ENCODE data around the gene COL18A1.
"Not testable (repeated sequence)": the region's sequence is repeated elsewhere in the genome, so short reads cannot be mapped to it uniquely, and the experiment has no call there.

Gene COL18A1

DNA sequence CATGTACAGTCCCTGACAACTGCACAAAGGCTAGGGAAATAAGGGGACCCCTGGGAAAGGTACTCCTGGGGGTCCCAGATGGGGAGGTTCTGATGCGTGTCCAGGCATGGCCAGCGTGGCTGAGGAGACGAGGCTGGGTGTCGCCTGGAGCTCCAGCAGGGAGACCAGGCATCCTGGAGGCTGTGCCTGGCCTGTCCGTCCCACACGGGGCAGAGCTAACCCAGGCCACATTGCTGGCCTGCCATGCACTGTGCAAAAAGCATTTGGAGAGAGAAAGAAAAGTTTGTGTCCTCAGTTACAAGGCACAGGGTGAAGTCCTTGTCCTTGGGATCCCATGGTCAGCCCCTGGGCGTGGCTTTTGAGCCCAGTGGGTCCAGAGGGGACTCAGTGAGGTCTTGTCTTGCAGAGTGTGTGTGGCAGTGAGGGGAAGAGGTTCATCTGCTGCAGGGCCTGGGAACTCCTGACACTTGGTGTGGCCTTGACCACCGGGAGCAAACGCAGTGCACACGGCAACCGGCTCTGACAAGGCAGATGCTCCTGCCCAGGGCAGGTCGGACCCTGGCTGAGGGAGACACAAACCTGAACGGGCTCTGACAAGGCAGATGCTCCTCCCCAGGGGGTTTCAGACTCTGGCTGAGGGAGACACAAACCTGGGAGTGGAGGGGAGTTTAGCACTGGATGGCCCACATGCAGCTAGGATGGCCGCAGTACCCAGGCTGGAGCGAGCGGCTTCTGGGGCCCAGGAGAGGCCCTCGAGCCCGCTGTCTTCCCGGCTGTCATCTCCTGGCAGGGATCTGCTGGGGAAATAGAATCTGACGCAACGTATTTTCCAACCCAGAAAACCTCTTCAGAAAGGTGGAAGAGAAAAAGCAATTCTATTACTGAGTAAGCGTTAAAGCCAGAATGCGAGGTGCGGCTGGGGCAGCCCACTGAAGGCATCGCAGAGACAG is 37.3 kb upstream of the COL18A1 start:
- DNase-seq, result no peak

DNA sequence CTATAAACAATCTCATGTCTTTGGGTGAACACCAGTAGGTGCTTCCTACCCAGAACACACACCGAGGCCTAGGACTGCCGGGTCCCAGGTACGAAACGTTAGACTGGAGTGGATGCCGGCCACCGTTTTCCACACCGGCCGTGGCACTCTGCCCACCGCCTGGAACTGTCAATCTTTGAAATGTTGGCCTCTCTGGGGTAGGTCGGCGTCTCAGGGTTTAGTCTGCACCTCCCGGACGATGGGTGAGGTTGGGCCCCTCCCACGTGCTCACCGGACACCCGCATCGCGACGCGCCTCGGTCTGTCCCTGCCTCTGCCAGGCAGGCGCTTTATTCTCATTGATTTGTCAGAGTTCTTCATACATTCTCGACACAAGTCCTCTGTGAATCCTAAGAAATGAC is 35.9 kb upstream of the COL18A1 start:
- not testable (repeated sequence) for DNase-seq

DNA sequence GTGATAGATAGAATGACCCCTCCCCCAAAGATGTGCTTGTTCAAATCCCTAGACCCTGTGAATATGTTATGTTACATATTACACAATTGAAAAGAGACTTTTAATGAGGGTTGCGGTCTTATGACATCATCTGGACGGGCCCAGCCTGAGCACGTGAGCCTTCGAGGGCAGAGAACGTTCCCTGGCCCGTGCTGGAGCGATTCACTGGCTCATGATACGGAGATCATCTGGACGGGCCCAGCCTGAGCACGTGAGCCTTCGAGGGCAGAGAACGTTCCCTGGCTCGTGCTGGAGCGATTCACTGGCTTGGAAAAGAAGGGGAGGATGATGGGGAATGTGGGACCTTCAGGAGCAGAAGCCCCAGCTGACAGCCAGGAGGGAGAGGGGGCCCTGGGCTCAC is 34.4 kb upstream of the COL18A1 start:
- no peak for DNase-seq

DNA sequence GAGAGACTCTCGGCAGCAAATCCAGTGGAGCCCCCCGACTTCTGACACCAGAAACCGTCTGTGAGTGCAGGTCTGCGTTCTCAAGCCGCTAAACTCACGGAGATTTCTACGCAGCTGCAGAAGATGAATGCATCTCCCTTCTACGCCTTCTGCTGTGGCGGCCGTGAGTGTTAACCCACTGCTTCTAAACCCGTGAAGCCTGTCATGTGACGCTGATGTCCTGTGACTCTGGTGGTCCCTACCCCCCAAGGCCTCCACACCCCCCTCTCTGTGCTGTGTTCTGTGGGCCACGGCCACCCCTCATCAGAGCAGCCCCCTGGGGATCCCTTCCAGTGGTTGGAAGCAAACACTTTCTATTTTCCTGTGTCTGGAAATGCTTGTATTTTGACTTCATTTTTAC is 33.9 kb upstream of the COL18A1 start:
- no peak for DNase-seq

DNA sequence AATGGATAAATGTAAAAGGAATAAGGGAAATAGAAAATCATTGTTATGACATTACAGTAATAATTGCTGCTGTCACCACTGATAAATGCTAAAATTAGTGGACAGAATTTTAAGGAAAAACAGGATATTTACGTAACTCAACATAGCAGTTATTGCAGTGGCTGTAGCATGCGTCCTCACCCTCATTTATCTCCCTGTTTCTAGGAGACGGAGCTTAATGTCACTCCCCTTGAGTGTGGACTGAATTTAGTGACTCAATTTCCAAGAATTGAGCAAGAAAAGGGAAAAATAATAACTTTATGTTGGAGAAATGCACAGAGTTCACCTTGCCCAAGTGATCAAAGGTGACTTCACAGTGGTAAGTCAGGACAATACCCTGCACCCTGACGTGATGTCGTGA is 33.3 kb upstream of the COL18A1 start:
- DNase-seq, result no peak

DNA sequence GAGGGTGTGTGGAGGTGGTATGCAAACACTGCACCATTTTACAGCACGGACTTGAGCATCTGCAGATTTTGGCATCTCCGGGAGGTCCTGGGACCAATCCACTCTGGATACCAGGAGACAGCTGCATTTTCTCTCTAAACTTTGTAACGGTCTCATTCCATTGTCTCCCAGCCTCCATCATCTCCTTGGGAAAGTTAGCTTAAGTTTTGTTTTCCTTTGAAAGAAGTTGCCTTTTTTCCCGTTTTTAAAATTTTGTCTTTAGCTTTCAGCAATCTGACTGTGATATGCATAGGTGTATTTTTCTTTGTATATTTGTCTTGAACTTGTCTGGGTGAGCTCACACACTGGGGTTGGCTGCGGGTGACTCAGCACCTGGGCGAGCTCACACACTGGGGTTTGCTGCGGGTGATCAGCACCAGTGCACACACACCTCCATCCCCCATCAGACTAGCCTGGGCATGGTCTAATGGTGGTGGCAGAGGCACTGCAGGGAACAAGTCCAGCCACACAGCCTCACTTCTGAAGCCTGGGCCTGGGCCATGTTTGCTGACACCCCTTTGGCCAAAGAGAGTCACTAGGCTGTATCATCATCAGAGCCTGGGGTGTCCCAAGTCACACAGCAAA is 32.1 kb upstream of the COL18A1 start:
- DNase-seq, result no peak

DNA sequence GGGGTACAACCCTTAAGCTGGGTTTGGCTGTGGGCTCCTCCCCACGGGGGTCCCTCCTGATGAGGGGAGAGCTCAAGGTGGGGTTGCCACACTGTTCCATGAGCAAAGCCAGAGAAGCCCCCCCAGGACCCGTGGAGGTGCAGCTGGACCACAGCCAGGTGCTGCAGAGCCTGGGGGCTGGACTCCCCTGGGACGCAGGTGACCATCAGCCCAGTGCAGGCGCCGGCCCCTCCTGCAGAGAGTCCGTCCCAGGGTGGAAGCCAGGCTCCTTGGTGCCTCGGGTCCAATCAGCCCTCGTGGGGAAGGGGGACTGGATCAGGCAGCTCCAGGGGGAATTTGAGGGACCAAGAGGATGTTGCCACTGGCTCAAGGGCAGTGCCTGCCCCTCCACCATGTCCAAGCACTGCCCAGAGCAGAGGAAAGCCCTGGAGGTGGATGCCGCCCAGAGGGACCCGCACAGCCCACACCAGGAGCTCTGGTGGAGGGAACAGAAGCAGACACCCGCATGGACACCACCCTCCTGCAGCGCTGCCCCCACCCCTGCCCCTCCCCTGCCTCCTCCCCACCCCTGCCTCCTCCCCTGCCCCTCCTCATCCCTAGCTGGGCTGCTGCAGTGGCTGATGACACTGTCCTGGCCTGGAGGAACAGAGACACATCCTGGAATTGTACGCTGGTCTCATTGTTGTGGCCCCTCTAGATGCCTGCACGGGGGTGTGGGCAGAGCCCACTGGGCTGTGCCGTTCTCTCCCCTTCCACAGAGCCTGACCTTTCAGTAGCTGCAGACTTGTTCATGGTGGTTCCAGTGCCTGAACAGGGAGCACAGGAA is 30.8 kb upstream of the COL18A1 start:
- DNase-seq, result no peak

DNA sequence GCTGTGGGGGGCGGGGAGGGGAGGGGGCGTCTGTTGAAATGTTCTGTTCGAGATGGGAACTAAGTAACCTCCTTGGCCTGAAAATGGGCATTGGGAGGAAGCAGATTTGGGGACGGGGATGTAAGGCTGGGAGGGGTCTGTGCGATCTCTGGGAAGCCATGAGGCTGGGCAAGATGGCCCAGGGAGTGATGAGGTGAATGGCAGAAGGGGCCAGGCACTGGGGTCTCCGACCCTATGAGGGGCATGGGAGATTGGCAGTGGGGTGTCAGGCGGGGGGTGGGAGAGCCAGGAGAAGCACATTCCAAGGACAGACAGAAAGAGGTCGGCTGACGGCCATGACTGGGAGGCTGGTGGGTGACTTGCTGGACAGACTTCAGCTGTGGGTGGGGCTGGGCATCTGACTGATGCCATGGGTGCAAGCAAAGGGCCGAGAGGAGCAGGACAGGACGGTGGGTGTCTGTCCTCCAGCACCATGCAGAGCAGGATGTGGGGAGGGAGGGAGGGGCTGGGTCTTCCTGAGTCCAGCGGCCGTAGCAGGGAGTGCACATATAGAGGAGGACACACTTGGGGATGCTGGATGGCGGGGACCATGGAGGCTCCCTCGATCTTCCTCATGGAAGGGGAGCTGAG is 30.0 kb upstream of the COL18A1 start:
- DNase-seq, result no peak

DNA sequence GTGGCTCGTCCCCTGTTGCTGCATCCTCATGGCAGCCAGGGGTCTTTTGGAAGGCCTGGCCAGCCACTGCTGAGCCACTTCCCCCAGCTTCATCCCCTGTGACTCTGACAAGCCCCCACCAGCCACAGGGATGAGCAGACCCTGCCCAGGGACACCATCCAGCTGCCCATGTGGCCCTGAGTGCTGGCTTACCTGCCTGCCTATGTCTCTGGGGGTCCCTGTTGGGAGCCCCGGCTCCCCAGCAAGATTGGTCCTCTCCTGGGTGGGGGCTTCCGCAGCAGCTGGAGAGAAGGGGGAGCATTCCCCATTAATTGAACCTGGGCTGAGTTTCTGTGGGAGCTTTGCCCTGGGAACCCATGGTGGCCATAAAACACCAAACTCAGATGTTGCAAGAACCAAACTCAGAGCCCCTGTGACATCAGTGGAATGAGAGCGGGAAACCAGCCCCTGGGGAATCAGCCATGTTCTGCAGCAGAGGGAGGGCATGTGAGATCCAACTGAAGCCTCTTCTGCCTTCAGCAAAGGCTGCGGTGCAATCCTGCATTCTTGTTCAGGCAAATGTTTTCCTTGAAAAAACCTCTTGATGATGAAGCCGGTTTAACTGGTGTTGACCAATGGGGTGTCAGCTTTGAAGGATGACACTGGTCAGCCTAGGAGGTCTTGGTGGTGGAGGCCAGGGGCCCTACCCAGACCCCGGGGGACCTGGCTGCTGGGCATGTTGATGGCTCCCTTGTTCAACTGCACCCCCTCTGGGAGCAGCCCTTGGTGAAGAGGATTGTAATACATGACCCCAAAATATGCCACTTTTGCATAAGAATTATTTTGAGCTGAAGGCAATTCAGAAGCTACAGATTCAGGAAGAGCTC is 28.3 kb upstream of the COL18A1 start:
- DNase-seq, result no peak

DNA sequence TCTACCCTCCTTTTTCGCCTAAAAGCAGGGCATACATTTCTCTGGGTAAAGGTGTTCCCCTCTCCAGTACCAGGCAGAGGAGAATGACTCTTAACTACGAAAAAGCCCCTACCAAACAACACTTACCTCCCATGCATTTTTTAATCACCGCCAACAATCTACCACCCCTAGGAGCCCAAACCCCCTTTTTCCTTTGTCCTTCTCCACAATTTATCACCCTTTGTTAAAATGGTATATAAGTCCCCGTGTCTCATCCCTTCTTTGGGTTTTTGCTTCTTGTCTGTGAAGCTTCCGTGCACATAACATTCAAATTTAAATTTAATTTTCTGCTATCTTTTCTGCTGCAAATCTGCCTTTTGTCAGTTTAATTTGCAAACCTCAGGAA is 27.6 kb upstream of the COL18A1 start:
- no peak for DNase-seq

DNA sequence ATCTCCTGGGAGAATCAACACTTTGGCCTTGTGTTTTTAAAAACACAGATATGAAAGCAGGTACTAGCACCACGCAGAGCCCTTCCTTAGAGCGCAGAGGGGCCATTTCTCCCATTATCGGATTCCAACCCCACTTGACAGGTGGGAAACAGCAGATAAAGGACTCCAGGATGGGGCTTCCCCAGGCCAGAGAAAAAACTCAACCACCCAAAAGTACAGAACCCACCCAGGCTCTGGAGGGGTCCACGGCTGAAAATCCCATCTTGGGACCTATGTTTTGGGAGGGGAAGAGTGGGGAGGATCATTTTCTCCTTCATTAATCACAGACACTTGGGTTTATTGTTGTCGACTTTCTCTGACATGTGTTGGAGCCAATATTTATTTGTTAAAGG is 27.1 kb upstream of the COL18A1 start:
- no peak for DNase-seq

DNA sequence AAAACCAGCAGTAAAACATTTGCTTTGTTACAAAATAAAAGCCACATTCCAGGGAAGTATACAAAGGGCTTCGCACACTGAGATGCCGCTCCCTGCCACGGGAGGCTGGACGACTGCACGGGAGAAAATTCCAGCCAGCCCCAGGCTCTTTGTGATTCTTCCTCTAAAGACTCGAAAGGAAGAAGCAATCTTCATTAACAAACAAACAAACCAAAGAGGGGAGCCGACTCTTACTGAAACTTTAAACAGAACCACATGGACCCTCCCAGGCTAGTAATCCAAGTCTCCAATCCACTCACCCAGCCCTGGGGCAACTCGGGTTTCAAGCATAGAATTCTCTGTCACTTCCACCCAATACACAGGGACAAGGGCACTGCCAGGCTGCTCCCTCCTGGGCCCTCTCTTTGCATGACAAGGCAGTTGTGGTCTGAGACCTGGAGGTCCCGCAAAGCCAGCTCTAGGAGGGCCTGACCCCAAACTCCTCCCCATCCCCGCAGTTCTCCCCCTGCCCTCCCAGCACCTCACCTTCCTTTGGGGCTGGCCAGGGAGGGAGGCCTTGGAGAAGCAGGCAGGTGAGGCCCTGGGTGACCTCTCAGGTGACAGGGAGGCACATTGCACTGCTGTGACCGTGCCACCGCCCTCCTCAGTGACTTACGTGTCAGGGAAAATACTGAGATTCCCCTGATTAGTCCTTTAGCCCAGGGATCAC is 26.6 kb upstream of the COL18A1 start:
- no peak for DNase-seq

DNA sequence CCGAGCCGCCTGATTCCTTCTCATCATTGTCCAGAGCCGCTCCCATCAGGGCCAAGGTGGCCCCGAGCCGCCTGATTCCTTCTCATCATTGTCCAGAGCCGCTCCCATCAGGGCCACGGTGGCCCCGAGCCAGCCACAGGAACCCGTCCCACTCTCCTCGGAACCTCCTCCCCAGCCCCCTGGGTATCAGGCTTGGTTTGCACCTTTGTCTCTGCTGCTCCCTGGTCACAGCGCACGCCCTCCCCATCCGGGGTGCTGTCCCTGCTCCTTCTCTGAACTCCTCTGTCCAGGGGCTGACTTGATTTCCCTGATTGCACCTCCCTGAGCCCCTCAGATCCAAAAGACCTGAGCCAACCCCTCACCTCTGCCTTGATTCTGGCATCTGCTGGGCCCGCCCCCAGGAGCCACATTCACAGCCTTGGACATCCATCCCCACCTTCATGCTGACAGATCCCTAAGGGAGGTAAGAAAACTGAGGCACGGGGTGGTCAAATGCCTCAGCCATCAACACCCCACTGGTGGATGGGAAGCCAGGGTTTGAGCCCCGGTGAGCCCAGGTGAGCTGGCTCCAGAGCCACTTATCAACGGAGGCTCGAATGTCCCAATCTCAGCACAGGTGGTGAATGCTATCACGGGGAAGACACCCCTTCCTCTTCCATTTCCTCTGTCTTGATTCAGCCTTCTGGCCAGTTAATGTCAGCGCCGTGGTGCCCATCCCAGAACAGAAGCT is 25.6 kb upstream of the COL18A1 start:
- no peak for DNase-seq

DNA sequence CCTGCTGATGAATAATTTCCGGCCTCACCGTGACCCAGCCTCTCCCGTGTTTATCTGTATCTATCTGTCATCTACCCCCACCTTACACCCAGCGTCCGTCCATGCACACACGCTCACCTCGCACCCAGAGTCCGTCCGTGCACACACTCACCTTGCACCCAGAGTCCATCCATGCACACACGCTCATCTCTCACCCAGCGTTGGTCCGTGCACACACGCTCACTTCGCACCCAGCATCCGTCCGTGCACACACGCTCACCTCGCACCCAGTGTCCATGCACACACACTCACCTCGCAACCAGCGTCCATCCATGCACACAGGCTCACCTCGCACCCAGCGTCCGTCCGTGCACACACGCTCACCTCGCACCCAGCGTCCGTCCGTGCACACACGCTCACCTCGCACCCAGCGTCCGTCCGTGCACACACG is 25.0 kb upstream of the COL18A1 start:
- no peak for DNase-seq

DNA sequence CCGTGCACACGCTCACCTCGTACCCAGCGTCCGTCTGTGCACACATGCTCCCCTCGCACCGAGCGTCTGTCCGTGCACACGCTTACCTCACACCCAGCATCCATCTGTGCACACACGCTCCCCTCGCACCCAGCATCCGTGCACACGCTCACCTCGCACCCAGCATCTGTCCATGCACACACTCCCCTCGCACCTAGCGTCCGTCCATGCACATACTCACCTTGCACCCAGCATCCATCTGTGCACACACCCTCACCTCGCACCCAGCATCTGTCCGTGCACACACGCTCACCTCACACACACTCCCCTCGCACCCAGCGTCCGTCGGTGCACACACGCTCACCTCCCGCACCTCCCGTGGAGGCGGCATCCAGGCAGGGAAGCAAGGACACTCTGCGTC is 24.4 kb upstream of the COL18A1 start:
- no peak for DNase-seq

DNA sequence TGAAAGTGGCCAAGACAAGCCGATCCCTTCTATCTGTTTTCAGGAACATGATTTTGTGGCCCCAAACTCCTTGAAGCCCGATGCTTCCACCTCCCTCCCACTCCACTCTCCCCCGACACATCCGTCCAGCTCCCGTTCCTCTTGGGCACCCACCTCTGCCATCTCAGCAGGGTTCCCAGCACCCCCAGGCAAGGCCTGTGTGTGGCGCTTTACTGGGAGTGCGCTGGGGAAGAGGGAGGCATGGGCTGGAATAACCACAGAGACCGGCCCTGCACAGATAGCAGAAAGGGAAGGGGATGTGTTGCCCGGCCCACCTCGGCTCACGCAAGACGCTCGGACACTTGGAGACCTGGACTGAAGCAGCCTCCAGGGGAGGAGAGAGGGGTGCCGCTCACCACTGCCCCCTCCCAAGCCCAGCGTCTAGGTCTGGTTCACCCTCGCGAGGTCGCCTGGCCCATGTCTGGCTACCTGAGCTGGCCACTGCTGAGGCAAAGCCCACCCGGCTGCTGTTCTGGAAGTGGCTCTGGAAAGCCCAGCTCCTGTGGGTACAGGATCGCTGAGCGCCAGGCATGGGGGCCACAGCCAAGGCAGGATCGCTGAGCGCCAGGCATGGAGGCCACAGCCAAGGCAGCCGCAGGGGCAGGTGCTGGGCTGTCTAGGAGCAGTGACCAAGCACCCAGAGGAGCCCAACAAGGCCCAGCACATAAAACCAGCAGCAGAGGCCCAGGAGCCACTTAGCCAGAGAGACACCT is 23.8 kb upstream of the COL18A1 start:
- no peak for DNase-seq

DNA sequence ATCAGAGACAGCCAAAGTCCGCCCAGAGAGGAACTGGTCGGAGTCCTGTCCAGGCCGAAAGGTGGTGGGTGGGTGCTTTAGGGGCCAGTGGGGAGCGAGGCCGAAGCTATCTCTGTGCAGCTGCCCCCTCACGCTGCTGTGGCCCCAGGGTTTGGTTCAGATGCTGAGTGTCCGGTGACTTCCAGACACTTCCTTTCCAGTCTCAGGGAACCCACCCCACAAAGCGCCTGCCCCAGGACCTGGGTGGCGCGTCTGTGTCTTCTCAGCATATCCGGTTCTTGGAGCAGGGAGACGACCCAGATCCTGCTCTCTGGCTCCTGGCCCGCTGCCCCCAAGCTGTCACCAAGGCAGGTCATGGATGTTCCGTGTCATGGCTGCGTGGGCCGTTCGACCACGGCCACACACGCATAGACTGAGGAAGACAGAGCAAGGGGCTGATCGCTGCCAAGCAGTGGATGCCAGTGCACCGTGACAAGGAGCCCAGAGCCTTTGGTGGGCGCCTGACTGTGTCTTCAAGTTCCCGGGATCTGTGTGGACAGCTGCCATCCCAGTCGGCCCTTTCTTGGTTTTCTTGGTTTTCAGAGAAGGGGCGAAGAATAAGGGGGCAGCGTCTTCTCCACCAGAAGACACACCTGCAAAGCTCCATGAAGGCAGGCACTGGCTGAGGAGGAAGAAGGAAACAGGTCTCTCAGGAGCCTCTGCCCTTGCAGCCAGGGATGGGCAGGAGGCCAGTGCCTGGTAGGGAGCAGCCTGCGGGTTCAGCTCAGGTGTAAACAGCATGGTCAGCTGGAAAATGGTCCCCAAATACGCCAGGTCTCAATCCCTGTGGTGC is 22.9 kb upstream of the COL18A1 start:
- no peak for DNase-seq

DNA sequence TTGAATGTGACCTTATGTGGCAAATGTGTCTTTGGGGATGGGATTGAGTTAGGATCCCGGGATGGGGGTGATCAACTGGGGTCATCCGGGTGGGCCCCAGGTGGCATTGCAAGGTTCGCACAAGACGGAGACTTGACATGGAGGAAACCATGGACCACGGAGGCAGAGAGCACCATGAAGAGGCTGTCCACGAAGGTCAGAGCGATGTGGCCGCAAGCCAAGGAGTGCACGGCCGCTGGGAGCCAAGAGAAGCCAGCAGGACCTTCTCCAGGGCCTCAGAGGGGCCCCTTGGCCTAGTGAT is 22.3 kb upstream of the COL18A1 start:
- no peak for DNase-seq

DNA sequence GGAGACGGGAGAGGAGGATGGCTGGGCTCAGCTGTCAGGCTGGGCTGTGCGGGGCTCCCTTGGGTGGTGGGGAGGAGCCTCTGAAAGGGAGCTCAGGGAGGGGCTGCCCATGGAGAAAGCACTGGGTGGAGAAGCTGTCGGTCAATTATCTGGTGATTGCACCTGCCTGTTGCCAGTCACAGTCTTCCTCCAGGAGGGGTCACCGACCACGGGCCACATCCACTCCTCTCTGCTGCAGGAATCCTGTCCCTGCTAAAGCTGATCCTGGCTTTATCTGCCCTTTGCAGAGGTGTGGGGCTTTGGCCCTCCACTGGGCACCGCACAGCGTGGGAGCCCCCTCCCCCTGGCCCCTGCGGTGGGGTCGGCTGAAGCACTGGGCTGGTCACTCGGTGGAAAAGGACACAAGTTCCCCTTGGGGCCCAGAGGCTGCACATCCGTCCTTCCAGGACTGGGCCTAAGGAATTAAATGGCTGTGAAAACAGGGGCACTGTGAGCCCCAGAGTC is 21.8 kb upstream of the COL18A1 start:
- peak; percentile 83 for DNase-seq
